NCI-H2196 (cell line): ENCODE results near the gene KBTBD12.

Source experiments
- DNase-seq: peaks from one replicate; lab custom pipeline; 2025; ENCODE audit not compliant: unreplicated experiment; lab: John Stamatoyannopoulos, UW

KBTBD12 gene

GRCh38 chr3:128009952-128010846 is 95.2 kb downstream of the KBTBD12 start:
- no peak for DNase-seq

GRCh38 chr3:128011140-128011539 is 96.1 kb downstream of the KBTBD12 start:
- no peak for DNase-seq

- DNase-seq, result no peak
These were observed 97.0 kb downstream of the KBTBD12 start for GRCh38 chr3:128012050-128012449.

GRCh38 chr3:128014548-128014947 is 99.5 kb downstream of the KBTBD12 start:
- no peak for DNase-seq

GRCh38 chr3:128016502-128016901 is 101.5 kb downstream of the KBTBD12 start:
- no peak for DNase-seq

GRCh38 chr3:128021768-128022372 is 106.8 kb downstream of the KBTBD12 start:
- DNase-seq, result no peak

GRCh38 chr3:128033102-128033501 is 118.1 kb downstream of the KBTBD12 start:
- DNase-seq, result no peak

- no peak for DNase-seq
These were observed 121.1 kb downstream of the KBTBD12 start for GRCh38 chr3:128036119-128036518.
